ENCODE results near the gene HNRNPA0. TPM values are rescaled to one million over a fixed set of nuclear protein-coding genes. Genes with fewer than 3 reads are reported as not detected.

Gene HNRNPA0
- total RNA-seq, 4 donors from 2014 or later, result 5.8 to 13.2 (median 7.3) TPM

DNA sequence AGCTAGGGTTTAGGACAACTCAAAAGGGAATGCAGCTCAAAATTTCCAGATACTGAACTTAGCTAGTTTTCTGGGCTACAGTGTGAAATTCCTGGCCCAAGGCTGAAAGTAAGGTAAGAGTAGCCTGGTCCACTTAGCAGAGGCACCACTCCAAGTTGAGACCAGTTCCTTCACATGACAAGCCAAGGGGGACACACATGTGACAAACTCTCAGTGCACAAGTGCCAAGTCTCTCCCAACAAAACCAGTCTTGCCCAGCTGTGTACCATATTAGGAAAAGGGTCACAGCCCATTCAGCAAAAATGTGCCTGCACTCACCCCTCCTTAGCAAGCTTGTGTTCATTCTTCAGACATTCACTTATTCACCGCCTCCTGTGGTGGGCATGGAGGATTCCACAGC, 46.1 kb downstream of the HNRNPA0 start:
- TF ChIP-seq, protein P1, sequence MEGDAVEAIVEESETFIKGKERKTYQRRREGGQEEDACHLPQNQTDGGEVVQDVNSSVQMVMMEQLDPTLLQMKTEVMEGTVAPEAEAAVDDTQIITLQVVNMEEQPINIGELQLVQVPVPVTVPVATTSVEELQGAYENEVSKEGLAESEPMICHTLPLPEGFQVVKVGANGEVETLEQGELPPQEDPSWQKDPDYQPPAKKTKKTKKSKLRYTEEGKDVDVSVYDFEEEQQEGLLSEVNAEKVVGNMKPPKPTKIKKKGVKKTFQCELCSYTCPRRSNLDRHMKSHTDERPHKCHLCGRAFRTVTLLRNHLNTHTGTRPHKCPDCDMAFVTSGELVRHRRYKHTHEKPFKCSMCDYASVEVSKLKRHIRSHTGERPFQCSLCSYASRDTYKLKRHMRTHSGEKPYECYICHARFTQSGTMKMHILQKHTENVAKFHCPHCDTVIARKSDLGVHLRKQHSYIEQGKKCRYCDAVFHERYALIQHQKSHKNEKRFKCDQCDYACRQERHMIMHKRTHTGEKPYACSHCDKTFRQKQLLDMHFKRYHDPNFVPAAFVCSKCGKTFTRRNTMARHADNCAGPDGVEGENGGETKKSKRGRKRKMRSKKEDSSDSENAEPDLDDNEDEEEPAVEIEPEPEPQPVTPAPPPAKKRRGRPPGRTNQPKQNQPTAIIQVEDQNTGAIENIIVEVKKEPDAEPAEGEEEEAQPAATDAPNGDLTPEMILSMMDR (IDR thresholded peaks at IDR 0.05), result no peak
- TF ChIP-seq POLR2A (IDR thresholded peaks at IDR 0.05), result no peak
- Histone ChIP-seq H3K9me3 (no peaks in the 10 kb centered on the region), H3K4me3 (no peak overlapping the region), H3K27ac (no peak overlapping the region), H3K36me3 (no peaks in the 10 kb centered on the region), H3K4me1 (no peaks in the 10 kb centered on the region), H3K27me3 (no peaks in the 10 kb centered on the region)
- no peak for DNase-seq

DNA sequence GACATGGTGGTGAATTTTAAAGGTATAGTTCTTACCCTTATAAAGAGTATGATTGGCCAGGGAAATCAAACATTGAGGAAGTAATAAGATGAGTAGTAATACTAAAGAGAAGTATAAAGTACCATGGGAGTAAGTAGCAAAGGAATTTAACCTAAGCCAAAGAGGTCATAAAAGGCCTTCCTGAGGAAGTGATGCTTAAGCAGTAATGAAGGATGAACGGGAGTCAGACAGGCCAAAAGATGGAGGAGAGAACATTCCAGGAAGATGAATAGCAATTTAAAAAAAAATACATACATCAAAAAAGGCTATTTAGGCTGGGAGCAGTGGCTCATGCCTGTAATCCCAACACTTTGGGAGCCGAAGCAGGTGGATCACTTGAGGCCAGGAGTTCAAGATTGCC, 47.3 kb downstream of the HNRNPA0 start:
- no peak overlapping the region for H3K4me3 ChIP-seq
- no peaks in the 10 kb centered on the region for H3K36me3 ChIP-seq
- no peaks in the 10 kb centered on the region for H3K9me3 ChIP-seq
- H3K27me3 ChIP-seq, result no peaks in the 10 kb centered on the region
- H3K27ac ChIP-seq, result no peak overlapping the region
- no peaks in the 10 kb centered on the region for H3K4me1 ChIP-seq
- DNase-seq, result no peak
- no peak for TF ChIP-seq POLR2A (IDR thresholded peaks at IDR 0.05)
- TF ChIP-seq, protein P1 (IDR thresholded peaks at IDR 0.05), result no peak

DNA sequence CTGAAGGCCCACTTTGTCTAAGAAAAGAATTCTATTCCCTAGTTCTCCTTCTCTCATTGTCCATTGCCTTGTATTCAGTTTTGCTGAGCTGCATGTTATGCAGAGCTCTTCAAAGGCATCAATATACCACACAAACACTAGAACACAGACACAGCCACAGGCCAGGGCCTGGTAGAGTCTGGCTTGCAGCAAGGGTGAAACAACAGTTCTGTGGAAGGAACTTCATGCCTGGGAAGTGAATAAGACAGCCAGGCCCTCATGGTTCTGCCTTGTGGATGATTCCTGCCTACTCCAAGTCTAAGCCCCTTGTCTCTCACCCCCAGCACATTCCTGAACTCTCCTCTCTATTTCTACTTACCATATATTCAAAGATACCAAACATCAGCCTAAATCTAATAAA, 49.1 kb downstream of the HNRNPA0 start:
- no peak overlapping the region for H3K4me3 ChIP-seq

DNA sequence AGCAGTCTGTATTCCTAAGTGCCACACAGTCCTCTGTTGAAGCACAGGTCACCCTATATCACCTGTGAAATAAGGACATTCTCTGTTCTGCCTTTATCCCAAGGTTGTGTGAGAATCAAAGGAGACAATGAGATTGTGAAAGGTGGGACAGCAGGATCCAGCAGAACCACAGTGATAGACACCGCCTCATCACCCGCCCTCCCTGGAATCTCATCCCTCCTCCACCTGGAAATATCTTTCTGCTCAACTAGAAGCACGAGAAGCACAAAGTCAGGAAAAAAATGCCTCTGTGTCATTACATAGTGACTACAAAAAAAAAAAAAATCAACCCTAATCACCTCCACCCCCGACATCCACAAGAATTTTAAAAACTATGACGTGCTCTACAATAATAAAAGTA, 50.6 kb downstream of the HNRNPA0 start:
- H3K4me3 ChIP-seq, result no peak overlapping the region
- H3K27ac ChIP-seq, result no peak overlapping the region
- TF ChIP-seq, protein P1 (IDR thresholded peaks at IDR 0.05), result no peak
- no peak for TF ChIP-seq POLR2A (IDR thresholded peaks at IDR 0.05)
- no peaks in the 10 kb centered on the region for H3K36me3 ChIP-seq
- no peaks in the 10 kb centered on the region for H3K27me3 ChIP-seq
- DNase-seq, result no peak
- no peaks in the 10 kb centered on the region for H3K4me1 ChIP-seq
- no peaks in the 10 kb centered on the region for H3K9me3 ChIP-seq

More for the DNA sequence above, 49.1 kb downstream of the HNRNPA0 start:
- H3K4me1 ChIP-seq, result no peaks in the 10 kb centered on the region
- no peaks in the 10 kb centered on the region for H3K27me3 ChIP-seq
- no peaks in the 10 kb centered on the region for H3K36me3 ChIP-seq
- DNase-seq, result no peak
- no peak overlapping the region for H3K27ac ChIP-seq
- TF ChIP-seq, protein P1 (IDR thresholded peaks at IDR 0.05), result no peak
- no peak for TF ChIP-seq POLR2A (IDR thresholded peaks at IDR 0.05)
- H3K9me3 ChIP-seq, result no peaks in the 10 kb centered on the region

DNA sequence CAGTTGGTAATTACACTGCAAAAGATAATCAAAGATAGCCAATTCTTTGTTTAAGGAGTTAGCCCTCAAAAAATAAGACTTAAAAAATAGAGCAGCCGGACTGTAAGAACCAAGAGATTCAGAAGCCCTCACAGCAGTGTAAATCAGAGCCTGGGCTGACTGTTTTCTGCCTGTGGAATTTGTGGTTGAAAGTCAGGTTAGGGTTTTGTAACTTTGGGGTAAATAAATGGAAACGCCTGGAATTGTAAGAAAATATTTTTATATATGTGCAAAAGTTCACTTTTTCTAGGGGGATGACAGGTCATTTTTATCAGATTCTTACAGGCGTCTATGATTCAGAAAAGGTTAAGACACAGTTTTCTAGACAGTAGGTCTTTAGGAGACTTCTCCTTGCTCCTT, 53.9 kb downstream of the HNRNPA0 start:
- DNase-seq, result no peak
- Histone ChIP-seq H3K27me3 (no peaks in the 10 kb centered on the region), H3K4me1 (no peaks in the 10 kb centered on the region), H3K4me3 (no peak overlapping the region), H3K9me3 (no peaks in the 10 kb centered on the region), H3K36me3 (no peaks in the 10 kb centered on the region), H3K27ac (no peak overlapping the region)
- TF ChIP-seq, protein P1 (IDR thresholded peaks at IDR 0.05), result no peak
- no peak for TF ChIP-seq POLR2A (IDR thresholded peaks at IDR 0.05)

Data from Peyer's patch (tissue), 4 donors.